Activated T-helper 9 cell treated with anti-CD3 and anti-CD28 coated beads, Interleukin-2, amount 50 U/mL, for 16 hours (primary cell): Measurements from ENCODE around the gene FBXO10.
A peak's percentile ranks its signal among the peaks of the same experiment; 100 is the strongest.
"Not testable (repeated sequence)": the region's sequence is repeated elsewhere in the genome, so short reads cannot be mapped to it uniquely, and the experiment has no call there.

Experiments used
- DNase-seq: peaks from one replicate; pipeline ENCODE4 v3.0.0-alpha.2; 2020; ENCODE audit warnings: low read depth

The FBXO10 gene

GRCh38 chr9:37551468-37551867 lies 24.7 kb downstream of the FBXO10 start:
- no peak for DNase-seq

- DNase-seq: no peak
These were observed 25.4 kb downstream of the FBXO10 start for GRCh38 chr9:37550781-37551180.

- no peak for DNase-seq
These were observed 26.7 kb downstream of the FBXO10 start for GRCh38 chr9:37549527-37549926.

GRCh38 chr9:37547328-37547878 lies 28.8 kb downstream of the FBXO10 start:
- DNase-seq: no peak

- no peak for DNase-seq
These were observed 32.7 kb downstream of the FBXO10 start for GRCh38 chr9:37543468-37543867.

- DNase-seq: no peak
These were observed 33.3 kb downstream of the FBXO10 start for GRCh38 chr9:37542895-37543294.

GRCh38 chr9:37542488-37542887 lies 33.7 kb downstream of the FBXO10 start:
- DNase-seq: no peak

- DNase-seq: no peak
These were observed 34.7 kb downstream of the FBXO10 start for GRCh38 chr9:37541465-37541864.

GRCh38 chr9:37540634-37541033 lies 35.5 kb downstream of the FBXO10 start:
- DNase-seq: no peak

- no peak for DNase-seq
These were observed 36.5 kb downstream of the FBXO10 start for GRCh38 chr9:37539634-37540033.

GRCh38 chr9:37538099-37538498 lies 38.1 kb downstream of the FBXO10 start:
- no peak for DNase-seq

GRCh38 chr9:37534901-37535300 lies 41.3 kb downstream of the FBXO10 start:
- DNase-seq: no peak

- no peak for DNase-seq
These were observed 41.8 kb downstream of the FBXO10 start for GRCh38 chr9:37534412-37534811.

- peak; percentile 44 for DNase-seq
These were observed 44.5 kb downstream of the FBXO10 start for GRCh38 chr9:37531699-37532098.

- peak; percentile 77 for DNase-seq
These were observed 47.3 kb downstream of the FBXO10 start for GRCh38 chr9:37528652-37529471.

- DNase-seq: no peak
These were observed 52.3 kb downstream of the FBXO10 start for GRCh38 chr9:37523916-37524315.

GRCh38 chr9:37522971-37523370 lies 53.2 kb downstream of the FBXO10 start:
- no peak for DNase-seq

- DNase-seq: no peak
These were observed 55.1 kb downstream of the FBXO10 start for GRCh38 chr9:37521111-37521510.

- DNase-seq: no peak
These were observed 55.5 kb downstream of the FBXO10 start for GRCh38 chr9:37520641-37521040.

GRCh38 chr9:37517923-37518322 lies 58.3 kb downstream of the FBXO10 start:
- DNase-seq: no peak

GRCh38 chr9:37515620-37516258 lies 60.4 kb downstream of the FBXO10 start:
- no peak for DNase-seq

- DNase-seq: no peak
These were observed 61.2 kb downstream of the FBXO10 start for GRCh38 chr9:37514999-37515398.

GRCh38 chr9:37514415-37514814 lies 61.8 kb downstream of the FBXO10 start:
- DNase-seq: not testable (repeated sequence)
